CD4-positive, alpha-beta T cell treated with Interleukin-6 at 100 ng/mL for 8 hours (primary cell): ENCODE measurements around the gene RTN1.
"Not testable (repeated sequence)": the region's sequence is repeated elsewhere in the genome, so short reads cannot be mapped to it uniquely, and the experiment has no call there.

Experiments used
- DNase-seq: peaks from one replicate; pipeline ENCODE4 v3.0.0-alpha.2; 2020; ENCODE audit warnings: mixed read lengths, low spot score

Gene RTN1

DNA sequence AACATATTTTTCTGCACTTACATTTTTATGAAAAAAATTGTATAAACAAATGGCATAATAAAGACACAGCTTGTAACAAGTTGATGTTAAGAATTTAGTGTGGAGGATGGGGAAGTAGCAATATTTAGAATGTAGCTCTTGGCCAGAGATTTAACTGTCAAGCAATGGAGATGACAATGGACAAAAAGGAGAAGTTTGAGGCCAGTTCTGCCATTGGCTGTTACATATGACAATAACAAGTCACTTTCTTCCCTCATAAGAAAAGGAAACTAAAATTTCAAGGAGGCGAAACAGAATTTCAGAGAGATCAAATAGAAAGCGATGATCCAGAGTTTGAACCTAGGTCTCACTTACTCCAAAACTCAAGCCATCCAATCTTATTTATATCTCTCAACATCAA, 171.1 kb downstream of the RTN1 start:
- no peak for DNase-seq

DNA sequence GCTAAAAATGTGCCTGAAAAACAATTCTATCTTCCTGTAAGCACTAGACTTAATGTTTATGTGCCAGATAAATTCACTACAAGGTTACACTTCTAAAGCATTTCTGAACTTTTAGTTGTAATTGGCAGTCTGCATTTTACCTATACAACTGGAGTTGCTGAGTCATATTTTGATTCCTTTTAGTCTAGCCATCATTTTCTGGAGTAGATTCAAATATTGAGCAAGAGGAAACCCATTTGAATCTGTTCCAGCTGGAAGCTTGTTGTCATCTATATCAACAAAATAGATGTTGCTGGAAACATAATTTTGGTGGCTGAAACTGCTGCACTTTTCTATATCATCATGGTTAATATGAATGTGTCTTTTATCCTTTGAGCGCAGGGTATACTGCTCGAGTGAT, 171.8 kb downstream of the RTN1 start:
- no peak for DNase-seq

GRCh38 chr14:59695198-59695597, 175.4 kb downstream of the RTN1 start:
- no peak for DNase-seq

GRCh38 chr14:59691266-59691665, 179.3 kb downstream of the RTN1 start:
- DNase-seq: no peak

DNA sequence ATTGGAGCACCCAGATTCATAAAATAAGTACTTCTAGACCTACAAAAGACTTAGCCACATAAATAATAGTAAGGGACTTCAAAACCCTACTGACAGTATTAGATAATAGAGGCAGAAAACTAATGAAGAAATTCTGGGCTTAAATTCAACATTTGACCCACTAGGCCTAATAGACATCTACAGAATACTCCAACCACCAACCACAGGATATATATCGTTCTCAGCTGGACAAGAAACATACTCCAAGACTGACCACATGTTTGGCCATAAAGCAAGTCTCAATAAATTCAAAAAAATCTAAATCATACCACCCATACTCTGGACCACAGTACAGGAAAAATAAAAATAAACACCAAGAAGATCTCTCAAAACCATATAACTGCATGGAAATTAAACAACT, 180.2 kb downstream of the RTN1 start:
- no peak for DNase-seq

DNA sequence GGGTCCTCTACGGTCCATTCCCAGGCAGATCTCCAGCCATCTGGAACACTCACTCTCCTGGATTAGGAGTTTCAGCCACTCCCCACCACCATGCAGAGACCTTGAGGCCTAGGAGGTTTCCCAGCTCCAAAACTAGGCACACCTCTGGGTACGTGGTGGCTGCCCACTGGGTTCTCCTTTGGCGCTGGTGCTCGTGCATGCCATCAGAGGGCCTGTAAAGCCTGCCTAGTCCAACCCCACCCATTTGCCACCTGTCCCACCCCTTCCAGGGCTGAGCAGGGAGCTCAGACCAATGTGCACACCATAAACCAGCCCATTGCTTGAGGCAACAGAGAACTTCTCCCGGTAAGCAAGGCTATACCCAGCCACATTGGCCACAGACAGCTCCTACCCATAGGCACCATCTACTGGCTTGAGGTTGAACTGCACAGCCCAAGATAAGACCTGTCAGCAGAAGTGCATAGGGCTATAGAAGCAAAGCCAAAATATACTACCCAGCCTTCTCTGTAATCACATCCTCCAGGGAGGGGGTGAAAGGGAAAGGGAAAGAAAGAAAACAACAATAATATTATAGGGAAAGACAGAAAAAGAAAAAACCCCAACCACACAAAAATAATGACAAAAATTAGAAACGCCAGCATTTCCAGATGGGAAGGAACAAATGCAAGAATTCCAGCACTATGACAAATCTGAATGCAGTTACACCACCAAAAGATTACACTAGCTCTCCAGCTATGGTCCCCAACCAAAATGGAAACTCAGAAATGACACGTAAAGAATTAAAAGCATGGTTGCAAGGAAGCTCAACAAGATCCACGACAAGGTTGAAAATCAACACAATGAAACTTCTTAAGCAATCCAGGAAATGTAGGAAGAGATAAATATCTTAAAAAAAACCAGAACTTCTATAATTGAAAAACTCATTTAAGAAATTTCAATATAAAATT, 182.1 kb downstream of the RTN1 start:
- no peak for DNase-seq

GRCh38 chr14:59687663-59688062, 182.9 kb downstream of the RTN1 start:
- no peak for DNase-seq

- no peak for DNase-seq
These were observed 190.7 kb downstream of the RTN1 start for GRCh38 chr14:59679872-59680271.

GRCh38 chr14:59678352-59678751, 192.2 kb downstream of the RTN1 start:
- no peak for DNase-seq

DNA sequence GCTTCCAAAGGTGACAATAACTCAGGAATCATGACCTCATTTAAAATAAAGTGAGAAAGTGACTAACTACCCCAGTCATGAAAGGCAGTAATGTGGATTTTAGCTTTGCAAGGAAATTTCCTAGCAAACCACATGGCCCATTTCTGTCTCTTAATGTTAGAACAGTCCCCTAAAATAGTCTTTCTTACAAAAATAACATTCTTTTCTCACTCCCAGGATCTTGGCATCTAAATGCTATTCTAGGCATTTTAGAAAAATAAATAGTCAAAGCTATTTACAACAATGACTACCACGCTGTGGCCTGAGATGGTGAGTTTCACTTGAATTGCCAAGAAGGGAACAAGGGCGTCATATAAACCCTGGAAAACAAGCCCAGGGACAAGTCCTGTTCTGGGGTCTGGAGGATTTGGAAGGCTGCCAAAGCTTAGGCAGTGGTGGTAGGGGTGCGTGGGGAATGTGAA, 192.8 kb downstream of the RTN1 start:
- no peak for DNase-seq

DNA sequence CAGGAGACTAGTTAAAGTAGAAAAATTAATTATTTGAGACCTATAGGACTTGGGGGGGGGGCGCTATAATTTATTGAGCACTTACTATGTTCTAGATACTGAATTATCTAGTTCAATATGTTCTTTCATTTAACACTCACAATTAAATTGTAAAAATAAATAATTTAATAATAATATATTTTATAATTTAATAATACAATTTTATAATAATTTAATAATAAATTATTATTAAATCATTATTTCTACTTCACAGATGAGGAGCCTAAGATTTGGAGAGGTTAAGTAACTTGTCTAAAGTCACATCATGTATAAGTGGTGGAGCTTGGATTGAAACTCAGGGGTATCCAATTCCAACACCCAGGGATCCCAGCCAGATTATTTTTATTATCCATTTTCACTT, 195.2 kb downstream of the RTN1 start:
- no peak for DNase-seq

DNA sequence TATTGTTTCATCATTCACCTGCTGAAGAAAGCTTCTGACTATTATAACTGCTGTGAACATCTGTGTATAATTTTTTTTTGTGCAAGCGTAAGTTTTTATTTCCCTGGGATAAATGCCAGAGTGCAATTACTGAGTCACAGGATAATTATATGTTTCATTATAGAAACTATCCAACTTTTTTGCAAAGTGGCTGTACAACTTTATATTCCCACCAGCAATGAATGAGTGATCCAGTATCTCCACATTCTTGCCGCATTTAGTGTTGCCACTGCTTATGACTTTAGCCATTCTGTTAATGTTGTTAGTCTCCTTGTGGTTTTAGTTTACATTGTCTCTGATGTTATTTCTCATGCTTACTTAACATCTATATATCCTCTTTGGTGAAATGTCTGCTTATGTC, 205.8 kb downstream of the RTN1 start:
- no peak for DNase-seq

DNA sequence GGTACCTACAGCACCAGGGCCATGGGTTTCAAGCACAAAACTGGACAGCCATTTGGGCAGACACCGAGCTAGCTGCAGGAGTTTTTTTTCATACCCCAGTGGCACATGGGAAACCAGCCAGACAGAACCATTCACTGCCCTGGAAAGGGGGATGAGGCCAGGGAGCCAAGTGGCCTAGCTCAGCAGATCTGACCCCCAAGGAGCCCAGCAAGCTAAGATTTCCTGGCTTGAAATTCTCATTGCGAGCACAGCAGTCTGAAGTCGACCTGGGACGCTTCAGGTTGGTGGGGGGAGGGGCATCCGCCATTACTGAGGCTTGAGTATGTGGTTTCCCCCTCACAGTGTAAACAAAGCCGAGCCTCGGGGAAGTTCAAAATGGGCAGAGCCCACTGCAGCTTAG, 212.8 kb downstream of the RTN1 start:
- no peak for DNase-seq

DNA sequence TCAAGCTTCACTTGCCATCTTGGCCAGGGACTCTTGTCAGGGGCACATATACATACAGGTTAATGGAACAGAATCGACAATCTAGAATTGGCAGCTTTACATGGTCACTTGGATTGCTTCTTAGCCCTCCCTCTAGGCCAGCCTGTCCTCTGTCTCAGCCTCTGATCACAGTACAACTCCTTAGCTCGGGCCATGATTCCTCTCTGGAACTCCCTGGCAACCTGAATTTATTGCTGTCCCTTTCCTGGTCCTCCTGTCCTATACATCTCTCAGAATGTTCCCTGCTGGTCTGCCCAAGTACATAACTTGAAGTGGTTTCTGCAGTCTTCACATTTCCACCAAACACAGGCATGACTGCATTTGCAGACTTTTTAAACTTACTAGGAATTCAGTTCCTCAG, 214.1 kb downstream of the RTN1 start:
- no peak for DNase-seq

DNA sequence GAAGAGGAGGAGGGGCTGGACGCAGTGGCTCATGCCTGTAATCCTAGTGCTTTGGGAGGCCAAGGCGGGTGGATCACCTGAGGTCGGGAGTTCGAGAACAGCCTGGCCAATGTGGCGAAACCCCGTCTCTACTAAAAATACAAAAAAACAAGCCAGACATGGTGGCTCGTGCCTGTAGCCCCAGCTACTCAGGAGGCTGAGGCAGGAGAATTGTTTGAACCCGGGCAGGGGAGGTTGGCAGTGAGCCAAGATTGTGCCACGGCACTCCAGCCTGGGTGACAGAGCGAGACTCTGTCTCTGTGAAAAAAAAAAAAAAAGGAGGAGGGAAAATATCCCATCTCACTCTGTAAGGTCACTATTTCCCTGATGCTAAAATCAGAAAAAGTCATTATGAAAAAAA, 216.4 kb downstream of the RTN1 start:
- DNase-seq: not testable (repeated sequence)

GRCh38 chr14:59646832-59647231, 223.7 kb downstream of the RTN1 start:
- DNase-seq: not testable (repeated sequence)

GRCh38 chr14:59638885-59639284, 231.7 kb downstream of the RTN1 start:
- no peak for DNase-seq

DNA sequence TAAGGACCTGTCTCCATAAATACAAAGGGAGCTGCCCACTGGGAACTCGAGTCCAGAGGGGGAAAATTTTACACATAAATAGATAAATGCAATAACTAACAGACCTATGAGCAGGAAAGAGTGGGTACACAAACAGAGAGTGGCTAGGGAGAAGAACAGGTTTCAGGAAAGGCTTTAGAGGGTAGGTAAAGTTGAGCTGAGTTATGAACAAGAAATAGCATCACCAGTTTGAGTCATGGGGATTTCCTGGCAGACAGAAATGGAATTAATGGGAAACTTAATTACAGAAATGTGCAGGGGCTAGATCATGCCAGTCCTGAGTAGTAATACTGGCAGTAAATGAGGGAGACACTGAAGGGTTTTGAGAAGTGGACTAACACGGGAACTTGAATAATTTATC, 236.0 kb downstream of the RTN1 start:
- DNase-seq: no peak

DNA sequence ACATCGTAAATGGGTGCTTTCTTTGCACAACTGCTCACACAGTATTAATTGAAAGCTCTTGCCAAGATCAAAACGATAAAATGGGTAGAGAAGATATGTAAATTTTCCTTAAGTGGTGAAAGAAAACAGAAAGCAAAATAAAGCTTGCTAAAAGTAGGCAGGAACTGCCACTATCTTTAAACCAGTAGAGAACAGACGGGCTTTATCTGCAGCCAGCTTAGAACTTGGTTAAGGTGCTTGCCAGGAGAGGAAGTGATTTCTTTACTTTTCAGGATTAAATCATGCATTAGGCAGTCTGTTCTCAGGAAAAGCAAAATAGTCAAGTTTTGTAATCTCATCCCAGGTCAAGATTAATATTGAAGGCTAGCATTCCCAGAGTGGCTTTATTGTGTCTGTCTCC, 237.1 kb downstream of the RTN1 start:
- no peak for DNase-seq

- DNase-seq: no peak
These were observed 238.2 kb downstream of the RTN1 start for GRCh38 chr14:59632381-59632780.

DNA sequence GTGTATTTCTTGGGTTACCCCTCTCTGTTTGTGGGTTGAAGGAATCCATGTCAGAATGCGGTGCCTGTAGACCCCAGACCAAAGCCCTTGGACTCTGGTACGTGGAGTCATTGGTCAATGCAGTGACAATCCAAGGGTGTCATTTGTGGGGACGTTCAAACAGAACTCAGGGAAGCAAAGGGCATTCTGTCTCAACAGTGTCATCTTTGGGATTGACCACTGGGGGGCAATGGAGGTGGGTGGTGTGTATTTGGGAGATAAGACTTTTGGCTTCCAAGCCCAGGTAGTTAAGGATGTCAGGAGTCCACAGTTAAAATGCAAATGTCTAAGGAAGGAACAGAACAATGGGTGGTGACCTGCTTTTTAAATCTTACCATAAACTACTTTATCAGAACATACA, 239.3 kb downstream of the RTN1 start:
- no peak for DNase-seq

DNA sequence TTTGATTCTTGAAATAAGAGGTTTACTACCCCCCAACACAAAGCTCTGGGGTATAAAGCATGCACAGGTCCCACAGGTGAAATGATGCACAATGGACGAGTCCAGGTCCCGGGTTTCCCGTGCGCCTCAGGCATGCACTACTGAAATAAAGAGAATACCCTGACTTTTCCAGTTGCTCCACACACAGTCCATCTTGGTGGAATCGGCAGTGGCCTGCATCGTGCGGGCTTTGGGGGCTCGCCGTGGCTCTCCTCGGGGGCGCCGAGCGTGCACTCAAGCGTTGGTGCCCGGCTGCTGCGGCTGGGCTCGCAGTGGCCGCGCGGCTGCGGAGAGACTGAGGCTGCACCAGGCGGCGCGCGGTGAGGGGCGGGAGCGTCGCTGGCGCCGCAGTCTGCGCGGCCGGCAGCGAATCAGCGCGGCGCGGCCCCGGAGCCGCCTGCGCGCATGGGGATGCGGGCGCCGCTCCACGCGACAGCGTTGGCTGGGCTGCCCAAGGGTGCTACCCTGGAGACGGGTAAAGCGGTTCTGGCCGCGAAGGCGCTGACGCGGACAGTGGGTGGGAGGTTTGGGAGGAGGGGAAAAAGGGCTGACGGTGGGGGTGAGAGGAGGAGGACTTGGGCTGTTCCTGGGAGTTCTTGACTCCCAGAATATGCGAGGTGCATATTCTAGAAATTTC, 240.2 kb downstream of the RTN1 start:
- DNase-seq: no peak
